Left colon (tissue), 2 donors: ENCODE measurements around the gene COX19. TPM values are rescaled to one million over a fixed set of nuclear protein-coding genes. Genes with fewer than 3 reads are reported as not detected.
A peak's percentile ranks its signal among the peaks of the same experiment; 100 is the strongest.
"Not testable (repeated sequence)": the region's sequence is repeated elsewhere in the genome, so short reads cannot be mapped to it uniquely, and the experiment has no call there.

Source experiments
- ATAC-seq: fragments of 200-7000 bp; cut with Tn5 transposase; one replicate; pipeline ENCODE4 v1.9.1; 2020; ENCODE audit warnings: mild to moderate bottlenecking, moderate library complexity
- DNase-seq, 2 donors: peaks; one replicate each; pipeline ENCODE4 v3.0.0-alpha.2; 2020
- intact Hi-C, 2 donors: fragments of 100-400 bp; cut with DNase I in 1 of 2; cut with micrococcal nuclease in 1 of 2; formaldehyde crosslinking; loops; one replicate each; pipeline versions ENCODE4 v1.11.2 to v1.14.0; 2022; cut with DNase I, micrococcal nuclease
- total RNA-seq, 2 donors: library from RNA; stranded (reverse); fragmentation: NEBNext Ultra II Directional; extraction: Animal tissue kit (Norgen Biotek cat#: 25700); gene quantifications; one replicate each; pipeline ENCODE4 v1.2.1, GENCODE V29; 2021
- donor health status: DM: no; HTN: no; CAD: no.
- donor health status: DM: yes; HTN: yes; CAD: no.

The COX19 gene
- total RNA-seq, 2 donors from 2014 or later: 13.5 to 15.2 TPM

GRCh38 chr7:1012004-1012715 lies 36.8 kb upstream of the COX19 start:
- DNase-seq (no peak), ATAC-seq (no peak)
- intact Hi-C loops: no loop called here

- ATAC-seq (peak; percentile 17), DNase-seq (no peak)
- intact Hi-C loops: no loop called here
These were observed 36.1 kb upstream of the COX19 start for GRCh38 chr7:1011297-1012003.

- ATAC-seq: no peak
- intact Hi-C loops: no loop called here
- no peak for DNase-seq
These were observed 34.9 kb upstream of the COX19 start for GRCh38 chr7:1010226-1010625.

GRCh38 chr7:1009747-1010146 lies 34.4 kb upstream of the COX19 start:
- no peak for DNase-seq
- no peak for ATAC-seq
- intact Hi-C loops: no loop called here

- ATAC-seq (no peak), DNase-seq (no peak)
- intact Hi-C loops: no loop called here
These were observed 33.5 kb upstream of the COX19 start for GRCh38 chr7:1008733-1009363.

GRCh38 chr7:1007901-1008300 lies 32.6 kb upstream of the COX19 start:
- intact Hi-C loops: no loop called here
- DNase-seq (peak; percentile 64 to 85), ATAC-seq (peak; percentile 96)

- DNase-seq (no peak), ATAC-seq (no peak)
- intact Hi-C loops: no loop called here
These were observed 30.0 kb upstream of the COX19 start for GRCh38 chr7:1005303-1005702.

GRCh38 chr7:1004018-1004852 lies 28.9 kb upstream of the COX19 start:
- ATAC-seq (no peak), DNase-seq (no peak)
- intact Hi-C loops: no loop called here

GRCh38 chr7:1002445-1002844 lies 27.1 kb upstream of the COX19 start:
- ATAC-seq, DNase-seq, intact Hi-C loops: not testable (repeated sequence)

GRCh38 chr7:1002026-1002425 lies 26.7 kb upstream of the COX19 start:
- ATAC-seq, DNase-seq, intact Hi-C loops: not testable (repeated sequence)

GRCh38 chr7:1001069-1001770 lies 25.9 kb upstream of the COX19 start:
- not testable (repeated sequence) for ATAC-seq

GRCh38 chr7:999941-1000935 lies 24.9 kb upstream of the COX19 start:
- DNase-seq (no peak), ATAC-seq (no peak)
- intact Hi-C loops: loop anchor here in 1 of 2 donors (5.0 kb wide), 1 partner anchor 62 kb away; no protein-coding TSS in a partner anchor

More at GRCh38 chr7:1001069-1001770, 25.9 kb upstream of the COX19 start:
- intact Hi-C loops, DNase-seq: not testable (repeated sequence)

- intact Hi-C loops: loop anchor here in 1 of 2 donors (5.0 kb wide), 1 partner anchor 63 kb away; no protein-coding TSS in a partner anchor
- ATAC-seq (no peak), DNase-seq (no peak)
These were observed 24.0 kb upstream of the COX19 start for GRCh38 chr7:999149-999879.

- ATAC-seq: peak; percentile 73
- intact Hi-C loops: loop anchor here in 1 of 2 donors (5.0 kb wide), 1 partner anchor 65 kb away; no protein-coding TSS in a partner anchor
- peak; percentile 69 to 77 for DNase-seq
These were observed 22.4 kb upstream of the COX19 start for GRCh38 chr7:997404-998395.
